Cardiac fibroblast (primary cell): ENCODE data around the gene DCANP1.
A peak's percentile ranks its signal among the peaks of the same experiment; 100 is the strongest.

ENCODE experiments used
- DNase-seq, 2 donors: peaks; one replicate each; pipeline versions ENCODE4 v3.0.0 to v3.0.0-alpha.2; 2010; ENCODE audit warnings: low read depth in 2 of 2
- H3K4me3 ChIP-seq, 2 donors: replicated peaks in 1 of 2; 1 replicate in 1 of 2; 2 replicates in 1 of 2; pipeline ENCODE4 v1.5.1; 2011; ENCODE audit warnings: low read depth in 2 of 2, low read length in 2 of 2, mild to moderate bottlenecking in 2 of 2, moderate library complexity in 1 of 2
- CTCF ChIP-seq: IDR thresholded peaks from one replicate; pipeline ENCODE4 v1.5.1; 2011; ENCODE audit warnings: low read depth, mild to moderate bottlenecking, low read length, inconsistent platforms

The DCANP1 gene

DNA sequence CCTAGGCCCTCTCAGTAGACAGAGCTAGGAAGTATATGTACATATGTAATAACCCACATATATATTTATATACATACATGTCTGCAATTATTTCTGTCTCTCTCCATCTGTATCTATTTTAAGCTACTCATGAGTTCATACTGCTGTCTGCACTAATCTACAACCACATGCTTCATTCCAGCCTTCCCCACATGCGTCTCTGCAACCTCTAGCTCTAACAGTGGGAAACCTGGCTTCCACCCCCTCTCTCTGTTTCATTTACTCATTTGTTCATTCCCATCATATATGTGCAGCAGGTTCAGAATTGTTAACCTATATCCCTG, 23.3 kb downstream of the DCANP1 start:
- TF ChIP-seq CTCF = no peak
- DNase-seq = no peak
- no peak overlapping the region for H3K4me3 ChIP-seq

DNA sequence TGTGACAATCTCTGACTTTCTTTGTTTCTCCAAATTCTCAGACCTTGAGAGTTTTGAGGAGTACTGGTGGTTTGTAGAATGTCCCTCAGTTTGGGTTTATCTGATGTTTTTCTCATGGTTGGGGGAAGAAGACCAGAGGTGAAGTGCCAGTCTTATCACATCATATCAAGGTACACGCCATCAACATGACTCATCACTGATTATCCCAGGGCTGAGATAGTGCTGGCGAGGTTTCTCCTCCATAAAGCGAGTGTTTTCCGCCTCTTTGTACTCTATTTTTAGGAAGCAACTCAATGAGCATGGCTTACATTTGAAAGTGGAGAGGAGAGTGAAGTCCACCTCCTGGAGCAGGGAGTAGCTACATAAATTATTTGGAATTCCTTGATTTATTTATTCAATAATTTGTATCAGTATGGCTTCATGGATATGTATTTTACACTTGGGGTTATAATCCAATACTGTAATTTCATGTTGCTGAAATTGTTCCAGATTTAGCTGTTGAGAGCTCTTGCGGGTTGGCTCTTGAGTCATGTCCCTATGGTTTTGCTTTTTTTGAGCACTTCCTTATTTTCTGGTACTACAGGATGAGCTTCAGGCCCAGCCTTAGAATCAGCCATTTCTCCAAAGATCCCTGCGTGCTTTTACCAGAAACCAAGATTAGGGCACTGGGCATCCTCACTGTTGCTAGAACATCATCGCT, 23.9 kb downstream of the DCANP1 start:
- peak in 1 of 2 donors; percentile 20 for DNase-seq
- TF ChIP-seq CTCF = no peak
- H3K4me3 ChIP-seq = no peak overlapping the region

DNA sequence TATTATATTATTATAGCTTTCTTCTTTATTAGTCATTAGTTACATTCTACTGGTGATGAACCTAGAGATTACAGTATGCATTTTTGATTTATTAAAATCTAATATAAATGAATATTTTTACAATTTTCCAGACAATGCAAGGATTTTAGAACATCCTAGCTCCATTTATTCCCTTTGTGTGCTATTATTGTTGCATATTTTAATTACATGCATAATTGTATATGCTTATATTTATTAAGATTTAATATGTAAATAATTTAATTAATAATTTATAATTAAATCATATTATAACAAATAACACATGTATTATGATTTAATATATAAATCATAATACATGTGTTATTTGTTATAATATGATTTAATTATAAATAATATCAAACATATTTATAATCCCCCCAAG, 24.7 kb downstream of the DCANP1 start:
- H3K4me3 ChIP-seq = no peak overlapping the region
- TF ChIP-seq CTCF = no peak
- DNase-seq = no peak

DNA sequence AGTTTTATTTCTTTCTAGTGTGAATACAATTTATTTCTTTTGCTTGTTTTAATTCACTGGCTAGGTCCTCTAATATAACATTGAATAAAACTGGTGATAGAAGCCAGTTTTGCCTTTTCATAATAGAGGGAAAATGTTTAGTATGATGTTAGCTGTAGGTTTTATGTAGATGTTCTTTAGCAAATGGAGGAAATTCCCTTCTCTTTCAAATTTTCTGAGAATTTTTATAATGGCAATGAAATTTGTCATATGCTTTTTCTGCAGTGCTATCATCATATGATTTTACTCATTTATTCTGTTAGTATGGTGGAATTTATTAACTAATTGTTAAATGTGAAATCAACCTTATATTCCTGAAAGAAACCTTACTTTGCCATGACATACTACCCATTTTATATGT, 30.1 kb downstream of the DCANP1 start:
- no peak overlapping the region for H3K4me3 ChIP-seq
- no peak for TF ChIP-seq CTCF
- no peak for DNase-seq

DNA sequence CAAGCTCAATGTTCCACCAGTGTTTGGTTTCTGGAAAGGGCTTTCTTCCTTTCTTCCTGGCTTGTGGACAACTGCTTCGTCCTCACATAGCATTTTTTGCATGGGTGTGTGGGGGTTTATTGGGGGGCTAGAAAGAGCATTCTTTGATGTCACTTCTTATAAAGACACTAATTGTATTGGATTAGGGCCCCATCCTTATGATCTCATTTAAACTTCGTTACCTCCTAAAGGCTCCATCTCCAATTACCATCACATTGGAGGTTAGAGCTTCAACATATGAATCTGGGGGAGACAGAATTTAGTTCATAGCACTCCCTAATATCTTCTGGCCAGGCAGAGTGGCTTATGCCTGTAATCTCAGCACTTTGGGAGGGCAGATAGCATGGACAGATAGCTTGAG, 42.1 kb downstream of the DCANP1 start:
- no peak for DNase-seq
- no peak overlapping the region for H3K4me3 ChIP-seq
- no peak for TF ChIP-seq CTCF

DNA sequence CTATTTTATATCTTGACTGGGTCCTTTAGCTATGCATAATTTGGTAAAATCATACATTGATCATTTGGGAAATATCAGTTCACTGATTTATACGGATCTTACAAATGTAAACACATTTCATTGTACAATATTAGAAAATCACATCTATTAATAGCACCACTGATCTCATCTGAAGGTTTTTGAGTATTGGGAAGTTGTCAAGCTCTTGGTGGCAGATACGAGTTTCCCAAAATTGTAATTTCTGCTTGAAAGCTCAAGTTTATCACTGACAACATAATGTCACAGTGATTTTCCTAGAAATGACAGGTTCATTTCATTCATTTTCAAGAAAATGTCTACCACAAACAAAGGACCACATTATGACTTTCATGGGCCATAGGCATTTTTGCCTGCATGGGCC, 45.1 kb downstream of the DCANP1 start:
- no peak overlapping the region for H3K4me3 ChIP-seq
- no peak for DNase-seq
- no peak for TF ChIP-seq CTCF

DNA sequence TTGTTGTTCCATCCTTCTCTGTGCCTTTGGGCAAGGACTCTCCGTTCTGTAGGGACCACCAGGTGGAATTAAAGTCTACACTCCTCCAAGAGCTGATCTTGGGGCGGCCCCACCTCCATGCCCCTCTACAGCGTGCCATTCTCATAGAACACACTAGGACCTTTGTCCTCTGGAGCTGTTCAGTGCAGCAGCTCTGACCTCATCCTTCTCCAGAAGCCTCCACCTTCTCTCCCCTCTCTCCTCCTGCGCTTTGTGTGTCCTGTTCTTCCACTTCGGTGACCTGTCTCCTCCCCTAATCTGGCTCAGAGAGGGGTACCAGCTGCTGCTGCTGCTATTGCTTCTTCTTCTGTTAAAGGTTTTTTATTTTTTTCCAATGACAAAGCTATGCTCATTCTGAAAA, 46.3 kb downstream of the DCANP1 start:
- DNase-seq = no peak
- no peak for TF ChIP-seq CTCF
- H3K4me3 ChIP-seq = no peak overlapping the region
